DND-41 (cell line): ENCODE data around the gene RGP1.

Experiments used
- ATAC-seq: fragments of 200-7000 bp; cut with Tn5 transposase; 3 replicates; pipeline ENCODE4 v1.9.1; 2021; ENCODE audit warnings: low read depth; ENCODE audit not compliant: insufficient read depth
- DNase-seq: peaks from one replicate; pipeline ENCODE4 v3.0.0-alpha.2; 2020
- H2AFZ ChIP-seq: 2 replicates; pipeline ENCODE4 v1.6.0; 2012; ENCODE audit warnings: low read depth, low read length
- H3K27ac ChIP-seq: 2 replicates; pipeline ENCODE4 v1.5.1; 2012; ENCODE audit warnings: low read length, inconsistent platforms
- H3K27me3 ChIP-seq: fragments of 200-600 bp; sonication (generic); 2 replicates; pipeline ENCODE4 v1.6.0; 2012; ENCODE audit warnings: low read length, mild to moderate bottlenecking, inconsistent platforms; ENCODE audit not compliant: insufficient read depth, poor library complexity
- H3K36me3 ChIP-seq: 2 replicates; pipeline ENCODE4 v1.5.1; 2012; ENCODE audit warnings: low read length, inconsistent platforms; ENCODE audit not compliant: insufficient read depth
- H3K4me1 ChIP-seq: 2 replicates; pipeline ENCODE4 v1.5.1; 2012; ENCODE audit warnings: mild to moderate bottlenecking, low read length; ENCODE audit not compliant: insufficient read depth
- H3K4me2 ChIP-seq: 2 replicates; pipeline ENCODE4 v1.6.0; 2012; ENCODE audit warnings: mild to moderate bottlenecking, moderate library complexity, low read length, inconsistent platforms; ENCODE audit not compliant: insufficient read depth
- H3K4me3 ChIP-seq, 2 experiments: fragments of 200-600 bp in 1 of 2; shearing (Covaris generic) in 1 of 2; 2 replicates each; pipeline ENCODE4 v1.5.1; 2012 to 2016; ENCODE audit warnings: inconsistent platforms in 2 of 2, low read length in 2 of 2, mild to moderate bottlenecking in 2 of 2, low read depth in 1 of 2, moderate library complexity in 1 of 2
- H3K79me2 ChIP-seq: 2 replicates; pipeline ENCODE4 v1.6.0; 2012; ENCODE audit warnings: low read length, inconsistent platforms; ENCODE audit not compliant: insufficient read depth
- H3K9ac ChIP-seq: 2 replicates; pipeline ENCODE4 v1.6.0; 2012; ENCODE audit warnings: low read depth, mild to moderate bottlenecking, inconsistent platforms, low read length, moderate library complexity
- H3K9me3 ChIP-seq: 2 replicates; pipeline ENCODE4 v1.5.1; 2012; ENCODE audit warnings: low read length, moderate library complexity, mild to moderate bottlenecking, inconsistent platforms; ENCODE audit not compliant: insufficient read depth, severe bottlenecking
- H4K20me1 ChIP-seq: 2 replicates; pipeline ENCODE4 v1.6.0; 2012; ENCODE audit warnings: low read length; ENCODE audit not compliant: insufficient read depth
- EZH2 ChIP-seq: IDR thresholded peaks from 3 replicates; pipeline ENCODE4 v1.6.1; 2012; ENCODE audit warnings: borderline replicate concordance, low read depth, mild to moderate bottlenecking, moderate library complexity, low read length, inconsistent platforms; ENCODE audit not compliant: severe bottlenecking
- TF ChIP-seq, protein P1 (sequence below): IDR thresholded peaks from 2 replicates; pipeline ENCODE4 v1.5.1; 2012; ENCODE audit warnings: borderline replicate concordance, low read length, moderate library complexity, mild to moderate bottlenecking; ENCODE audit not compliant: poor library complexity, severe bottlenecking; ENCODE audit errors: extremely low read depth

Gene RGP1

GRCh38 chr9:35767458-35767857 lies 18.4 kb downstream of the RGP1 start:
- H2AFZ ChIP-seq = no peak overlapping the region
- H3K9me3 ChIP-seq = no peaks in the 10 kb centered on the region
- no peak for DNase-seq
- no peaks in the 10 kb centered on the region for H3K4me1 ChIP-seq
- H3K79me2 ChIP-seq = peaks cover 37% of the 10 kb centered on the region
- peaks cover 3% of the 10 kb centered on the region for H4K20me1 ChIP-seq
- no peak overlapping the region for H3K4me3 ChIP-seq
- H3K27me3 ChIP-seq = no peaks in the 10 kb centered on the region
- H3K4me2 ChIP-seq = no peak overlapping the region
- no peak overlapping the region for H3K9ac ChIP-seq
- H3K36me3 ChIP-seq = peaks cover 5% of the 10 kb centered on the region; the same call in 1 of the 2 replicates
- TF ChIP-seq EZH2 = no peak
- TF ChIP-seq, protein P1, sequence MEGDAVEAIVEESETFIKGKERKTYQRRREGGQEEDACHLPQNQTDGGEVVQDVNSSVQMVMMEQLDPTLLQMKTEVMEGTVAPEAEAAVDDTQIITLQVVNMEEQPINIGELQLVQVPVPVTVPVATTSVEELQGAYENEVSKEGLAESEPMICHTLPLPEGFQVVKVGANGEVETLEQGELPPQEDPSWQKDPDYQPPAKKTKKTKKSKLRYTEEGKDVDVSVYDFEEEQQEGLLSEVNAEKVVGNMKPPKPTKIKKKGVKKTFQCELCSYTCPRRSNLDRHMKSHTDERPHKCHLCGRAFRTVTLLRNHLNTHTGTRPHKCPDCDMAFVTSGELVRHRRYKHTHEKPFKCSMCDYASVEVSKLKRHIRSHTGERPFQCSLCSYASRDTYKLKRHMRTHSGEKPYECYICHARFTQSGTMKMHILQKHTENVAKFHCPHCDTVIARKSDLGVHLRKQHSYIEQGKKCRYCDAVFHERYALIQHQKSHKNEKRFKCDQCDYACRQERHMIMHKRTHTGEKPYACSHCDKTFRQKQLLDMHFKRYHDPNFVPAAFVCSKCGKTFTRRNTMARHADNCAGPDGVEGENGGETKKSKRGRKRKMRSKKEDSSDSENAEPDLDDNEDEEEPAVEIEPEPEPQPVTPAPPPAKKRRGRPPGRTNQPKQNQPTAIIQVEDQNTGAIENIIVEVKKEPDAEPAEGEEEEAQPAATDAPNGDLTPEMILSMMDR = no peak
- ATAC-seq = no peak
- H3K27ac ChIP-seq = no peak overlapping the region

DNA sequence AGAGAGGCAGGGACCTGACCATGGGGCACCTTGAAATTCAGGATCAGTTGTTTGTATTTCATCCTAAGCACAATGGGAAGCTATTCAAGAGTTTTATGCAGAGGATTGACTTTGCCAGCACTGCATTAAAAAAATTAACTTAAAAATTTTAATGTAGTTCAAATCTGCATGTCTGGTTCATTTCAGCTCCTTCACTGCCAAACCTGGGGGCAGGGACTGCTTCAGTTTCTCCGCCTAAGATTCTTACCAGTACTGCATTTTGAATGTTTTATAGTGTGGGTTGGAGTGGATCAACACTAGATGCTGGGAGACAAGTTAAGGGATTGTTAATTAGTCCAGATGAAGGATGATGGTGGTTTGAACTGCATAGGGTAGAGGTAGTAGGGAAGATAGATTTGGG lies 20.7 kb downstream of the RGP1 start:
- Histone ChIP-seq H3K9ac (no peak overlapping the region), H2AFZ (no peak overlapping the region), H4K20me1 (peaks cover 3% of the 10 kb centered on the region), H3K27me3 (no peaks in the 10 kb centered on the region), H3K4me1 (no peaks in the 10 kb centered on the region), H3K4me2 (no peak overlapping the region), H3K9me3 (no peaks in the 10 kb centered on the region), H3K4me3 (no peak overlapping the region), H3K79me2 (peaks cover 27% of the 10 kb centered on the region), H3K27ac (no peak overlapping the region), H3K36me3 (peaks cover 5% of the 10 kb centered on the region; the same call in 1 of the 2 replicates)
- DNase-seq = no peak
- TF ChIP-seq, protein P1 = no peak
- TF ChIP-seq EZH2 = no peak
- no peak for ATAC-seq

GRCh38 chr9:35771075-35771433 lies 22.0 kb downstream of the RGP1 start:
- TF ChIP-seq, protein P1 = no peak
- TF ChIP-seq EZH2 = no peak
- H3K4me1 ChIP-seq = no peaks in the 10 kb centered on the region
- peaks cover 5% of the 10 kb centered on the region; the same call in 1 of the 2 replicates for H3K36me3 ChIP-seq
- H3K4me2 ChIP-seq = no peak overlapping the region
- H3K9me3 ChIP-seq = no peaks in the 10 kb centered on the region
- no peak overlapping the region for H2AFZ ChIP-seq
- no peak overlapping the region for H3K27ac ChIP-seq
- no peak overlapping the region for H3K9ac ChIP-seq
- ATAC-seq (no peak), DNase-seq (no peak)
- no peaks in the 10 kb centered on the region for H3K27me3 ChIP-seq
- peaks cover 21% of the 10 kb centered on the region for H3K79me2 ChIP-seq
- no peak overlapping the region for H3K4me3 ChIP-seq
- H4K20me1 ChIP-seq = peaks cover 3% of the 10 kb centered on the region

DNA sequence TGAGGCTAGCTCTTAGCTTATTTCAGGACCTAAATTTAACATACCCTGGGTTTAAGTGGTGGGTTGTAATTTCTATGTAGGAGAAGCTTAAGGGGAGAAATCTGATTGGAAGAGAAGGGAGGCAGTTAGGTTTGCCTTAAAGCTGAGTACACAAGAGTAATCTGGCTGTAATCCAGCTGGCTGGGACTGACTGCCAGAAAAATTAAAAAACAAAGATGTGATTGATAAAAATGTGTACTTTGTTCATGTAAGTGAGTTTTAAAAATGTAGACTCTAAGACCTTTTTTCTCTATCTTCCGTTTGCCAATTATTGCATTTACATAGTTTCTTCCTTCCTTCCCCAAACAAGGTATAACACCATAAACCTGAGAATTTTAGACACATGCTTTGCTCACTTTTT lies 22.4 kb downstream of the RGP1 start:
- H3K27ac ChIP-seq = no peak overlapping the region

More for the DNA sequence above, 22.4 kb downstream of the RGP1 start:
- H3K79me2 ChIP-seq = peaks cover 19% of the 10 kb centered on the region
- TF ChIP-seq EZH2 = no peak
- TF ChIP-seq, protein P1 = no peak
- no peak overlapping the region for H3K4me2 ChIP-seq
- ATAC-seq (no peak), DNase-seq (no peak)
- H3K4me1 ChIP-seq = no peaks in the 10 kb centered on the region
- no peaks in the 10 kb centered on the region for H3K27me3 ChIP-seq
- H3K9ac ChIP-seq = no peak overlapping the region
- no peak overlapping the region for H3K4me3 ChIP-seq
- no peaks in the 10 kb centered on the region for H3K9me3 ChIP-seq
- H3K36me3 ChIP-seq = peaks cover 5% of the 10 kb centered on the region; the same call in 1 of the 2 replicates
- H4K20me1 ChIP-seq = peaks cover 3% of the 10 kb centered on the region
- H2AFZ ChIP-seq = no peak overlapping the region
